ENCODE measurements around the gene TMEM132A. TPM values are rescaled to one million over a fixed set of nuclear protein-coding genes. Genes with fewer than 3 reads are reported as not detected.

Gene TMEM132A
- total RNA-seq, 1 experiment from 2014 or later, result 41.1 TPM

GRCh38 chr11:60937144-60937527, 12.9 kb downstream of the TMEM132A start:
- DNase-seq (ENCODE audit: low read depth), result no peak

GRCh38 chr11:60937811-60938210, 13.6 kb downstream of the TMEM132A start:
- no peak for DNase-seq (ENCODE audit: low read depth)

DNA sequence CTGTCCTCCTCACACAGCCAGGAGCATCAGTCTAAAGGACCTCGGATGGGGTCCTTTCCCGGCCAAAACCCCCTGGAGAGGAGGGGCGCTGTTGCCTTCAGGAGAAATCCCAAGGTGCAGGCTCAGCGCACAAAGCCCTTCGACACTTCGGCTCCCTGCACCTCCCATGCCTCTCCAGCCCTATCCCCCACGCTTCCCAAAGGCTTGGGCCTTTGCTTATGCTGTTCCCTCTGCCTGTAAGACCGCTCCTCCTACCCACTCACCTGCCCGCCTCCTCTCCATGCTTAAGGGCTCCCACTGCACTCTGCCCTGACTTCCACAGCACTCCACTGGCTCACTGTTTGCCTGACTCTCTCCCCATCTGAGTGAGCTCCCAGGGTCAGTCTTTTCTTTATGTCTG, 14.2 kb downstream of the TMEM132A start:
- no peak for DNase-seq (ENCODE audit: low read depth)

DNA sequence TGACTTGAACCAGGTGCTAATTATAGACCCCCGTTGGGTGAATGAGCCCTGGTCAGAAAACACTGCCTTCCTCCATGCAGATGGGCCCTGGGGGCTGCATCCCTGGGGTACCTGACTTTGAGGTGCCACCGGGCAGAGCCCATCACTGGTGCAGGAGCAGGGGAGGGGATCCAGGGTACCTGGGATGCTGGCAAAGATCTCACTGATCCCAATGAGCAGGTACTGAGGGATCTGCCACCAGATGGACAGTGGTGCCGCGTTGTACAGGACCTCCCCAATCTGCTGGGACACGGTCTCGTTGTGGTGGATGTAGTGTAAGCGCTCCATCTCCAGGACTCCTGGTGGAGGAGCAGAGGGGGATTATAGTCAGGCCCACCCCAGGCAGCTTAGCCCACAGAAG, 15.0 kb downstream of the TMEM132A start:
- no peak for DNase-seq (ENCODE audit: low read depth)

DNA sequence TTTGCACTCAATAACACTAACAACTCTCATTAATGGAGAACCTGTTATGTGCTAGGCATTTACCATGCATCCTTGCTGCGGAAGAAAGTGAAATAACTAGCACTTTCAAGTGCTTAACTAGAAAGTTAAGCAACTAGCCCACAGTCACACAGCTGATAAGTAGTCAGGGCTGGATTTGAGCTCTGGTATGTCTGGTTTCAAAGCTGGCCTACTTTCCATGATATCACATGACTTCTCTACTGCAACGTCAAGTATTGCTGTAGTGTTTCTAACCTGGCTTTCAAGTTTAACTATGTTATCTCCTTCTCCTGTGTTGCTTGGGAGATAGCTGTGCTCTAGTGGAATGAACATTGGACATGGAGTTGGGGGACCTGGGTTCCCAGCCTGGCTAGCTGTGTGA, 15.6 kb downstream of the TMEM132A start:
- DNase-seq (ENCODE audit: low read depth), result no peak

DNA sequence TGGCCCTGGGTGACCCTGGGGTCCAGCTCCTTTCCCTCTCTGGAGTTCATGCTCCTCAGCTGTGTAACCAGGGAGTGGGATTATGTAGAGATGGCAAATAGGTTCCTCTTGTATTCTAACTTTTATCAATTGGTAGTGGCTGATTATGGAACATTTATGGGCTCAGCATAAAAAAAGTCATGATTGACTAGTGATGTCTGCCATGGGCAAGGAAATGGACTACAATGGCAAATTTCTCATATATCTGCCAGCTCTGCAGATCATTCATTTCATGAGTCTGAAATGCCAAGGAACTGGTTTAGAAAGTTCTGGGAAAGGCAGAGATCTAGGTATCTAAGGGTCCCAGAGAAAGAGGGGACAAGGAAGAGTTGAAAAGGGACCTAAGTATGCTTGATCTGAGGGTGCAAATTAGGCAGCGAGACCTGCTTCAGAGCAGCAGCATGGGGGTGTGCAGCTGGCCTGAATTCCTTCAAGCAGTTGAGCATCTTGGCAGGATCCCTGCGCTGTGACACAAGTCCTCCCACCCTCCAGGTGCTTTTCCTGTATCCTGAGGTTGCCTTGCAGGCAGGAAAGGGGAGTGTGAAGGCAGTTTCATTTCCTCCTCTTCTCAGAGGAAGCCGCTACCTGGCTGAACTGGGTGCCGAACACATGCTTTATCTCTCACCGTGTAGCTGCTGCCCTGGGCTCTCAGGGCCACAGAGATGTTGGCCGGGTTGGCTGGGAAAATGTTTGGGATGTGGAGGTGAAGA, 17.3 kb downstream of the TMEM132A start:
- no peak for DNase-seq (ENCODE audit: low read depth)

DNA sequence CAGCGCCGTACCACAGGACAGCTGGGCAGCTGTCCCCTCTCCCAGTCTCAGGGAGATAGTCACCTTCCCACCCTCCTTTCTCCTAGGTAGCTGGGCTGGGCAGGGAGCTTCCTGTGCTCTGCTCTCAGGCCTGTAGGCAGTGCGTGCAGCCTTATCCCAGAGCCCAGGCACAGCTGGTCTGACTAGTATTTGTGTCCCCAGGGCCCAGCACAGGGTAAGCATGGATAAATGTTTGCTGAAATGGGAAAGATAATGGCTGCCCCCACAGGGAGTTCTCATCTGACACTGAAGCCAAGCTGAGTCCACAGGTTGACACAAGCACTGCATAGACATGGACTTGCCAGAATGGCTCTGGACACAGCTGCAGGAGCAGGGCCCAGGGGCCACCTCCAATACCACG, 18.0 kb downstream of the TMEM132A start:
- DNase-seq (ENCODE audit: low read depth), result no peak

GRCh38 chr11:60942970-60943565, 18.8 kb downstream of the TMEM132A start:
- no peak for DNase-seq (ENCODE audit: low read depth)

GRCh38 chr11:60944490-60945294, 20.4 kb downstream of the TMEM132A start:
- no peak for DNase-seq (ENCODE audit: low read depth)

DNA sequence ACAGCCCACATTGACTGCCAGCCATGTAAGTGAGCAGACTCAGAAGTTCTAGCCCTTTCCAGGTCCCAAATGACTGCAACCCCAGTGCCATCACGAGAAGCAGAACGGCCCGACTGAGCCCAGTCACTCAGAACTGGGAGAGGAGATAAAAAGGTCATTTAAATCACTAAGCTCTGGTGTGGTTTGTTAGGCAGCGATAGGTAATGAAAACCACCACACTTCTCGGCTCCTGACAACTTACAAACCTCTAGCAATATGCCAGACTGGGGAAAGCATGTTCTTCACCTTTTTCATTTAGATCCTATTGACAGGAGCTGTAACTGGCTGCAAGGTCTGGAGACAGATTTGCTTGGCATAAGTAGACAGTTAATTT, 21.0 kb downstream of the TMEM132A start:
- no peak for DNase-seq (ENCODE audit: low read depth)

- DNase-seq (ENCODE audit: low read depth), result no peak
These were observed 22.5 kb downstream of the TMEM132A start for GRCh38 chr11:60946601-60947264.

DNA sequence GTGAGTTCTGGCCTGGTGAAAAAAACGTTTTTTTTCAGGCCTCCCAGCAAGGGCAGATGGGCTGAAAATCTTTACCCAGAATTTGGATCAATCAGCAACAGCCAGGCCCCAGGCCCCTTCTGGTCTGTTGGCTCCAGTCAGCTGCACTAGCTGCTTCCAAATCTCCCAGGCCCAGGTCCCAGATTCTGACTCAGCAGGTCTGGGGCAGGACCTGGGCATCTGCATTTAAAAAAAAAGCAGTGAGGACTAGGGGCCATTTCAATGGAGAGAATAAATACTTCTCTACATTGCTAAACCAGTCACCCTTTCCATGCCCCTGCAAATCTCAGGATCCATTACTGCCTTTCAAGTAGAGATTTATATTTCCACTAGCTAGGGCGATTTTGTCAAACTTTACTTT, 23.4 kb downstream of the TMEM132A start:
- no peak for DNase-seq (ENCODE audit: low read depth)

DNA sequence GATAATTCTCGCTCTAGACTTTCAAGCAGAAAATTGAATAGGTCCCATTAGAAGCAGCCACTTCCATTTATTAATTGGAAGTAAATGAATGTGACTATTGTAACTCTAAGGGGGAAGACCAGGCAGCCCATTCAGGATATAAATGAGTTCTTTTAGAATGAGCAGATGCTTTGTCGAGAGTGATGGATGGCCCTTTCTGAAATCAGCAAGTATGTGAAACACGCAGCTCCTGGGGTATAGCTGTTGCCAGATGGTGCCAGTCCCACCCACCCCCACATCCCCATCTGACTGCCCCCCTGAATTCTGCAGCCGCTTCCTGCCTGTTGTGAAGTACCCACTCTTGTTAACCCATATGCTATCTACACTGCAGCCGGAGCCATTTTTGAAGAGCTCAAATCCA, 24.0 kb downstream of the TMEM132A start:
- no peak for DNase-seq (ENCODE audit: low read depth)

GRCh38 chr11:60950024-60950423, 25.8 kb downstream of the TMEM132A start:
- DNase-seq (ENCODE audit: low read depth), result no peak

DNA sequence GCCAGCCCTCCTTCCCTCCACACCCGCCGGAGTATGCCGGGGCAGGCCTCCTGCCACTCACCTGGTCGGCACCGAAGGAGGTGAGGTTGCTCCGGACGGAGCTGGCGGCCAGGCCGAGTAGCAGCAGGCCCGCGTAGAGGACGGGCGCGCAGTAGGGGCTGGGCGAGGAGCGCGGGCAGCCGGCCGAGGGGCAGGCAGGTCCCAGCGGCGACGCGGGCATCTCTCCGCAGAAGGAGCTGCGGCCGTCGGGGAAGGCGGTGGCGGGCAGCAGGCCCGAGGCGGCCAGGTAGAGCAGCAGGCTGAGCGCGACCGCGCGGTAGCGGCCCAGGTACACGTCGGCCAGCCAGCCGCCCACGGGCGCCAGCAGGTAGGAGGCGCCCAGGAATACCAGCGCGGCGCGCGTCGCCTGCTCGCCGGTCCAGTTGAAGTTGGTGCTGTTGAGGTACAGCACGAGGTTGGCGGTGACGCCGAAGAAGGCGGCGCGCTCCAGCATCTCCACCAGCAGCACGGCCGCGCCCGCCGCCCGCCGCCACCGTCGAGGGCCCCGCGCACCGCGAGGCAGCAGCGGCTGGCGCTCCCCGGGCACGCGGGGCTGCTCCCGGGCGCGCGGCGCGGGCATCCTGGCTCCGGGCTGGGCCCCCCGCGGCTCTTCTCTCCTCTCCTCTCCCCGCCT, 26.8 kb downstream of the TMEM132A start:
- no peak for DNase-seq (ENCODE audit: low read depth)

GRCh38 chr11:60951606-60951903, 27.3 kb downstream of the TMEM132A start:
- no peak for DNase-seq (ENCODE audit: low read depth)

GRCh38 chr11:60951904-60952741, 27.9 kb downstream of the TMEM132A start, which contains the start of gene SLC15A3:
Gene SLC15A3, minus strand, starts transcription at chr11:60952176. Its CDS starts 625 bp downstream, at chr11:60951551.
- peak; percentile 52 for DNase-seq (ENCODE audit: low read depth)

- peak; percentile 31 for DNase-seq (ENCODE audit: low read depth)
These were observed 28.5 kb downstream of the TMEM132A start for GRCh38 chr11:60952742-60953170.

- no peak for DNase-seq (ENCODE audit: low read depth)
These were observed 29.5 kb downstream of the TMEM132A start for GRCh38 chr11:60953781-60954180.

DNA sequence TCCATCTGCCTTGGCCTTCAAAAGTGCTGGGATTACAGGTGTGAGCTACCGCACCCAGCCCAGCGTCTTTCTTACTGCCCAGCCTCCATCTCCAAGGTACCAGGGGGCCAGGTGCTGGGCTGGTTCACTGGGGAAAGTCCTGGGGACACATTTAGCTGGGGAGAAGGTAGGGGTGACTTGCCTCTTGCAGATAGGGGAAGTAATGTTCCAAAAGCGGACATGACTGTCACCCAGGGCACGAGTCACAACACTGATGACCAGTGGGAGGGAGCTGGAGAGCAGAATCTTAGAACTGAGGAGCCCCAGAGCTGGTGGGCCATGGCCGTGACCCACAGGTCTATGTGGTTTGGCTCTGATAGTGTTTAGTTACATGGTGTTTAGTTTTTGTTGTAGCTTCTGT, 30.2 kb downstream of the TMEM132A start:
- DNase-seq (ENCODE audit: low read depth), result no peak

- no peak for DNase-seq (ENCODE audit: low read depth)
These were observed 31.3 kb downstream of the TMEM132A start for GRCh38 chr11:60955571-60955970.

Data from LHCN-M2 (cell line).